BJ (cell line): ENCODE data around the gene ADM5. TPM values are rescaled to one million over a fixed set of nuclear protein-coding genes. Genes with fewer than 3 reads are reported as not detected.

Source experiments
- CTCF ChIA-PET: fragments of 350-600 bp; formaldehyde crosslinking; extraction: SDS; loops from one replicate; lab custom pipeline; 2021; ENCODE audit warnings: antibody characterized with exemption, inconsistent platforms; lab: Yijun Ruan, JAX
- POLR2A ChIA-PET: fragments of 300-600 bp; sonication (Branson Sonifier 250); formaldehyde crosslinking; extraction: SDS; loops from one replicate; lab custom pipeline; 2021; ENCODE audit warnings: antibody characterized with exemption; lab: Charles Lee
- DNase-seq: peaks from one replicate; pipeline ENCODE4 v3.0.0-alpha.2; 2011; ENCODE audit warnings: low read depth
- H3K27me3 ChIP-seq: 2 replicates; pipeline ENCODE4 v1.6.0; 2011; ENCODE audit warnings: low read length; ENCODE audit not compliant: control insufficient read depth, insufficient read depth
- H3K36me3 ChIP-seq: 2 replicates; pipeline ENCODE4 v1.5.1; 2011; ENCODE audit warnings: low read length; ENCODE audit not compliant: control insufficient read depth, insufficient read depth
- H3K4me3 ChIP-seq: 2 replicates; pipeline ENCODE4 v1.5.1; 2011; ENCODE audit warnings: low read depth, mild to moderate bottlenecking, control low read depth, low read length
- CTCF ChIP-seq: IDR thresholded peaks from 2 replicates; pipeline ENCODE4 v1.5.1; 2011; ENCODE audit warnings: low read depth, mild to moderate bottlenecking, control low read depth, inconsistent platforms, low read length, moderate library complexity; ENCODE audit not compliant: insufficient read depth
- polyA plus RNA-seq: library from polyadenylated mRNA; depleted of rRNA; stranded (reverse); fragments of >200 nt; gene quantifications from 2 replicates; pipeline ENCODE4 v1.2.3, GENCODE V29; 2011

The ADM5 gene
- polyA plus RNA-seq, 1 experiment = 0.39 TPM

GRCh38 chr19:49643466-49643865 is 45.9 kb upstream of the ADM5 start:
- no peak for TF ChIP-seq CTCF
- ChIA-PET POLR2A (no interaction called here), CTCF (interaction anchor here (0.6 to 2.0 kb wide), 4 partner anchors 20 to 73 kb away, joined by 3 to 9 read pairs (median 5); no protein-coding TSS in a partner anchor)
- no peak for DNase-seq
- Histone ChIP-seq H3K4me3 (no peak overlapping the region; the same call in 1 of the 2 replicates), H3K27me3 (no peaks in the 10 kb centered on the region), H3K36me3 (peaks cover 24% of the 10 kb centered on the region)

GRCh38 chr19:49645592-49645991 is 43.8 kb upstream of the ADM5 start:
- ChIA-PET CTCF (interaction anchor here (1.1 to 1.3 kb wide), 3 partner anchors 11 to 36 kb away, joined by 3 to 4 read pairs (median 3); no protein-coding TSS in a partner anchor), POLR2A (no interaction called here)
- no peak overlapping the region for H3K4me3 ChIP-seq
- TF ChIP-seq CTCF = no peak
- H3K27me3 ChIP-seq = no peaks in the 10 kb centered on the region
- H3K36me3 ChIP-seq = peaks cover 28% of the 10 kb centered on the region
- DNase-seq = no peak

DNA sequence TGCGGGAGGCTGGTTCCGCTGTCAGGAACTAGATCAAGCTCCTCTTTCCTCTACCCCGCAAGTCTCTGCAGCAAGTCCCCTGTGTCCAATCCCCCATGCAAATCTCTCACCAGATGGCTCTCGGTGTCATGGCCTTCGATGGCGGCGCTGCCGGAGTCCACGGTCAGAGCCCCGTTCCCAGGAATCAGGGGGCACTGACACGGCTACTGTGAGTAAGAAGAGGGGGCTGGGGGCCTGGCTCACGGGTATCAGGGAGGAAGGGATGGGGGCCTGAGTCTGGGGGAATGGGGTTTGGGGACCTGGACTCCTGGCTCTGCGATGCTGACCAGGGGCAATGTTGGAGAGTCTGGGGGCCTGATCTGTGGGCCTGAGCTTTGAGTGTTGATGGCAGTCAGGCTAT is 43.4 kb upstream of the ADM5 start:
- no peak for TF ChIP-seq CTCF
- no peak overlapping the region for H3K4me3 ChIP-seq
- DNase-seq = no peak
- ChIA-PET CTCF (interaction anchor here (1.1 to 1.3 kb wide), 2 partner anchors 26 to 35 kb away, joined by 3 read pairs; no protein-coding TSS in a partner anchor), POLR2A (no interaction called here)
- H3K36me3 ChIP-seq = peaks cover 28% of the 10 kb centered on the region
- H3K27me3 ChIP-seq = no peaks in the 10 kb centered on the region

DNA sequence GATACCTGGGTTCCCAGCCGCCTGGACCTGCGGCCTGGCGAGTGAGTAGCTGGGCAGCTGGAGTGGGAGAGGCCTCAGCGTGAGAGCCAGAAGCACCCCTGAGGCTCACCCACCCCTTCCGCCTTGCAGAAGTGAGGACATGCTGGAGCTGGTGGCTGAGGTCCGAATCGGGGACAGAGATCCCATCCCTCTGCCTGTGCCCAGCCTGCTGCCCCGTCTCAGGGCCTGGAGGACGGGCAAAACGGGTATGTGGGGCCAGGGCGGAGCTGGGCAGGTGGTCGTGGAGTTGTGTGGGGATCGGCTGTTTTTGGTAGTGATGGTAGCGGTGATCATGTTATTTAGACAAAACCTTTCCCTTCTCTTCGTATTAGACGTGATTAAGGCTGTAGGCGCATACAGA is 42.8 kb upstream of the ADM5 start:
- DNase-seq = no peak
- H3K27me3 ChIP-seq = no peaks in the 10 kb centered on the region
- H3K4me3 ChIP-seq = no peak overlapping the region
- H3K36me3 ChIP-seq = peaks cover 30% of the 10 kb centered on the region
- ChIA-PET CTCF (interaction anchor here (1.6 kb wide), 1 partner anchor 17 kb away, joined by 5 read pairs; no protein-coding TSS in a partner anchor), POLR2A (no interaction called here)
- TF ChIP-seq CTCF = no peak

GRCh38 chr19:49651029-49651819 is 38.2 kb upstream of the ADM5 start:
- no peaks in the 10 kb centered on the region for H3K27me3 ChIP-seq
- peaks cover 49% of the 10 kb centered on the region for H3K36me3 ChIP-seq
- no peak overlapping the region for H3K4me3 ChIP-seq
- no peak for TF ChIP-seq CTCF
- CTCF ChIA-PET = no interaction called here
- POLR2A ChIA-PET = no interaction called here
- DNase-seq = no peak
